ENCODE results near the gene KLF16. TPM values are rescaled to one million over a fixed set of nuclear protein-coding genes. Genes with fewer than 3 reads are reported as not detected.
A peak's percentile ranks its signal among the peaks of the same experiment; 100 is the strongest.
"Not testable (repeated sequence)": the region's sequence is repeated elsewhere in the genome, so short reads cannot be mapped to it uniquely, and the experiment has no call there.

Gene KLF16
- total RNA-seq, 1 donor from 2014 or later, result 7.6 TPM

DNA sequence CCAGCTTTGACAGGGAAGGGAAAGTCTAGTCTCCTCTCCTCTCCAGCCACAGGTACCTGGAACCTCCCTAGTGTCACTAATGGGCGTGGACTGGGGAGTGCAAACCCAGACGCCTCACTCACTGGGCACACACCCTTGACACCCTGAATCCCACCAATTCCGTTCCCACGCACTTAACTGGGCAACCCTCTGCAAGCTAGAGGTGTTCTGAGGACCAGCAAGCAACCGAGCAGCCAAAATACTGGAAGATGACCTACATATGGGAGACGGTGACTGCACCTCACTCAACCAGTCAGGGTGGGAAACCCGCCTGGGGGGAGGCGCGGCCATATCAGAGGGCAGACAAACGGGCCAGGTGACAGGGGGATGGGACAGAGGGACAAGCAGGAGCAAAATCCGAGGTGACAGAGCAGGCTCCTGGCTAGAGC is 20.9 kb upstream of the KLF16 start:
- DNase-seq (ENCODE audit: extremely low spot score in 2 of 2), result peak in 1 of 2 donors; percentile 87
- Histone ChIP-seq H3K27ac (peak overlapping the region; percentile 86), H3K9me3 (no peaks in the 10 kb centered on the region), H3K4me3 (peak overlapping the region; percentile 96 to 98), H3K36me3 (no peaks in the 10 kb centered on the region), H3K27me3 (no peaks in the 10 kb centered on the region), H3K4me1 (peaks cover 51% of the 10 kb centered on the region)
- TF ChIP-seq POLR2A (IDR thresholded peaks at IDR 0.05) (no peak), POLR2AphosphoS5 (IDR thresholded peaks at IDR 0.05; ENCODE audit: insufficient read depth in 1 of 2, low read depth in 1 of 2) (no peak)
- TF ChIP-seq, protein P1, sequence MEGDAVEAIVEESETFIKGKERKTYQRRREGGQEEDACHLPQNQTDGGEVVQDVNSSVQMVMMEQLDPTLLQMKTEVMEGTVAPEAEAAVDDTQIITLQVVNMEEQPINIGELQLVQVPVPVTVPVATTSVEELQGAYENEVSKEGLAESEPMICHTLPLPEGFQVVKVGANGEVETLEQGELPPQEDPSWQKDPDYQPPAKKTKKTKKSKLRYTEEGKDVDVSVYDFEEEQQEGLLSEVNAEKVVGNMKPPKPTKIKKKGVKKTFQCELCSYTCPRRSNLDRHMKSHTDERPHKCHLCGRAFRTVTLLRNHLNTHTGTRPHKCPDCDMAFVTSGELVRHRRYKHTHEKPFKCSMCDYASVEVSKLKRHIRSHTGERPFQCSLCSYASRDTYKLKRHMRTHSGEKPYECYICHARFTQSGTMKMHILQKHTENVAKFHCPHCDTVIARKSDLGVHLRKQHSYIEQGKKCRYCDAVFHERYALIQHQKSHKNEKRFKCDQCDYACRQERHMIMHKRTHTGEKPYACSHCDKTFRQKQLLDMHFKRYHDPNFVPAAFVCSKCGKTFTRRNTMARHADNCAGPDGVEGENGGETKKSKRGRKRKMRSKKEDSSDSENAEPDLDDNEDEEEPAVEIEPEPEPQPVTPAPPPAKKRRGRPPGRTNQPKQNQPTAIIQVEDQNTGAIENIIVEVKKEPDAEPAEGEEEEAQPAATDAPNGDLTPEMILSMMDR (IDR thresholded peaks at IDR 0.05), result no peak
- intact Hi-C loops (cut with DNase I), result no loop called here

DNA sequence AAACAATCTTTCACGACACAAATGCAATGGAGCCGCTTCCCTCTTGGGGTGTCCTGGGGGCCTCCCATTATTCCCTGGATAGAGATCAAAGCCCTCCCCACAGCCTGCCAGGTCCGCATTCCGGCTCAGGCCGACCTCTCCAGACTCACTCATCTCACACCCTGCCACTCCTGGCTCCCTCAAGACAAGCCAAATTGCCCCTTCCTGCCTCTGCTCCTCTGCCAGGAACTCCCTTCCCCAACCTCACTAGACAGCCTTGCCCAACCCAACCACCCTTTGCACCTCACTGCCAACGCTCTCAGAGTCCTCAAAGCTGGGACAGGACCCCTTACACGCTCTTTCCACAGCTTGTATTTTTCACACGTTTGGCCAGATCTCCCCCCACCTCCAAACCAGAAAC is 20.4 kb upstream of the KLF16 start:
- Histone ChIP-seq H3K9me3 (no peaks in the 10 kb centered on the region), H3K27me3 (no peaks in the 10 kb centered on the region), H3K4me3 (peak overlapping the region; percentile 96 to 98), H3K4me1 (peaks cover 51% of the 10 kb centered on the region), H3K27ac (peak overlapping the region; percentile 86), H3K36me3 (no peaks in the 10 kb centered on the region)
- no peak for TF ChIP-seq POLR2AphosphoS5 (IDR thresholded peaks at IDR 0.05; ENCODE audit: insufficient read depth in 1 of 2, low read depth in 1 of 2)
- TF ChIP-seq, protein P1 (IDR thresholded peaks at IDR 0.05), result no peak
- TF ChIP-seq POLR2A (IDR thresholded peaks at IDR 0.05), result no peak
- peak in 1 of 2 donors; percentile 81 for DNase-seq (ENCODE audit: extremely low spot score in 2 of 2)
- intact Hi-C loops (cut with DNase I), result no loop called here

DNA sequence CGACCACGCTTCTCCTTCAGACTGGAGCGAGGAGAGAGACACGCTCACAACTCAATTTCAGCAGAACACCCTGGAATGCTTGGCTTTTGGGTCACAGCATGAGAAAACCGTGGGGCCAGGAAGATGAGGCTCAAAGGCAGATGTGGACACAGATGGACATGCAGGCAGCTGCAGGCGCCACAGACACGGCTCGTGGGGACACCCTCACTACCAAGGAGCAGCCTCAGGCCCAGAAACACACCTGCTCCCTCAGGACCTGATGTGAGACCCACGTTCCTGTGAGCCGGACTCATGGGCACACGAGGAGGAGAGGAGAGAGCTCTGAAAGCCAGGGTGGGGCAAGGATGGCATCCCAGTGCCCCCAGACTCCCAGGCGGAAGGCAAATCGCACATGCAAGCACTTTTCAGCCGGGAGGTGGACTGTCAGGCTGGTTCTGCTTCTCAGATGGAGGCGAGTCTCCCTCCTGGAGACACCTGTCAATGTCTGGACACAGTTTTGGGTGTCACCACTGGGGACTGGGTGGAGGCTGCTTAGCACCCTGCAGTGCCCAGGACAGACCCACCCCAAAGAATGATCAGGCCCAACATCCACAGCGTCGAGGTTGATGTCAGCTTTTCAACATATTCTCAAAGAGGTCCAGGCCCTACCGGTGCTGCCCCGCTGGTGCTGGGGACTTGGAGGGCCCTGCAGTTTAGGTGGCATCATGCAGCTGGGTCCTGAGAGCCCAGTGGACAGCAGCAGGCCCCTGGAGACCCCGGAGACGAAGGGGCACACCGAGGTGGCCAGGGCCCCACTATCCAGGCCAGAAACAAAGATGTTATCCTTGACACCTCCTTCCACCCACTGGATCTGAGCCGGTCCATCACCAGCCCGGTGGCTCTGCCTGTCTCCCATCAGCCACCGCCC is 19.7 kb upstream of the KLF16 start:
- intact Hi-C loops (cut with DNase I), result no loop called here
- Histone ChIP-seq H3K4me1 (peaks cover 51% of the 10 kb centered on the region), H3K4me3 (peak overlapping the region; percentile 96 to 98)

DNA sequence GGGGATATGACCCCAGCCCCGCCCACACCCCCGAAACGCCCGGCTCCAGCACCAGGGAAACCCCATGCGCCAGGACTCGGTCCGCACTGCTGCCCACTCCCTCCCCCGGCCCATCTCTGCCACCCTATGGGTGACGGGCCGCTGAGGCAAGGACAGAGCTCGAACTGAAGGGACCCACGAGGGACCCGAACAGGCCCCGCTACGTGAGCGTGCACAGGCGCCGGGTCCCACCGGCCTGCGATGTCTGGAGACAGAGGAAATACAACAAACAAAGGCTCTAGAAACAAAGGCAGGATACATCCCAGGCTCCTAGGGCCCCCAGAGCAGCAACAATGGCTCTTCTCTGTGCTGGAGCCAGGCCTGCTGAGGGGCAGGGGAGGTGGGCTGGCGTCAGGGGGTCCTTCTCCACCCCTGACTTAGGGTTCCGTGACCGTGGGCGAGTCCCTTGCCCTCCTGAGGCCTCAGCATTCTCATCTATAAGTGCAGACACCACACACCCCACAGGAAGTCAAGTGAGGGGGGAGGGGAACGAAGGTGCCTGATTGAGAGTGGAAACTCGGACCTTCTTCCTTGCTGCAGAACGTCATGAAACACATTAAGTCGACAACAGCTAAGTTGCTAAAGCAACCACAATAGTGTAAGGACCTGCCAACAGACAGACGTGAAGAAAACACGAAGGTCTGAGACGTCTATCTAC is 18.9 kb upstream of the KLF16 start:
- Histone ChIP-seq H3K27ac (peak overlapping the region; percentile 86), H3K4me3 (peak overlapping the region; percentile 13 to 28)

More for the DNA sequence above, 19.7 kb upstream of the KLF16 start:
- Histone ChIP-seq H3K36me3 (no peaks in the 10 kb centered on the region), H3K9me3 (no peaks in the 10 kb centered on the region), H3K27ac (peak overlapping the region; percentile 86), H3K27me3 (no peaks in the 10 kb centered on the region)
- TF ChIP-seq, protein P1 (IDR thresholded peaks at IDR 0.05), result no peak
- TF ChIP-seq POLR2AphosphoS5 (IDR thresholded peaks at IDR 0.05; ENCODE audit: insufficient read depth in 1 of 2, low read depth in 1 of 2), result no peak
- peak in 1 of 2 donors; percentile 94 for DNase-seq (ENCODE audit: extremely low spot score in 2 of 2)

DNA sequence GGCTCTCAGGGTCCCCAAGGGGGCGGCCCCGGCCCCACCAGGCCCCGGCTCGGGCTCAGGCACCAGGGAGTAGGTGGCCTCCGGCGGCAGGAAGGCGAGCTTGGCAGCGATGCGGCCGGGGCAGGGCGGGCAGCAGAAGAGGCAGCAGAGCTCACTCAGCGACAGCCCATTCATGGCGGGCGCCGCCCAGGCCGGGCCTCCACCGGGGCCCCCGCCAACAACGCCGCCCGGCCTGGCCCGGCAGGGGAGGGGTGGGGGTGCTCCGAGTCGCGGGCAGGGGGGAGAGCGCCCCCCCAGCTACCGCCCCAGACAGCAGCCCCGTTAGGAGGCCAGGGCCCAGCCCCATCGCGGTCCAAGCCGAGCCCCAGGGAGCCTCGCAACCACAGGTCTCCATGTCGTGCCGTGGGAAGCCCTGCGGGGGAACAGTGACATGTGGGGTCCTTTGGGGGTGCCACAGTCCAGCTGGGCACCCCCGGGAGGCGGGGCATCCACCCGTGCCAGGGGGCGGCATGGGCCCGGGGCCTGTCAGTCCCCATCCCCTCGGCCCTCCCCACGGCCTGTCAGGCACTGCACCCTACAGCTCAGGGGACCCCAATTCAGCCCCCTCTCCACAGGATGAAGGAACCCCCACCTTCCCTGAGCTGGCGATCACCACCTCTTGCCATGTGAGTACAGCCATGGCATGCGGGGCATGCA is 18.2 kb upstream of the KLF16 start:
- Histone ChIP-seq H3K4me3 (peak overlapping the region; percentile 13 to 28), H3K27ac (peak overlapping the region; percentile 44), H3K4me1 (peaks cover 55% of the 10 kb centered on the region)
- DNase-seq (ENCODE audit: extremely low spot score in 2 of 2), result peak in 1 of 2 donors; percentile 87
- intact Hi-C loops (cut with DNase I); H3K36me3 ChIP-seq; H3K27me3 ChIP-seq; H3K9me3 ChIP-seq: not testable (repeated sequence)

More for the DNA sequence above, 18.9 kb upstream of the KLF16 start:
- no peaks in the 10 kb centered on the region for H3K27me3 ChIP-seq
- no peaks in the 10 kb centered on the region for H3K9me3 ChIP-seq
- H3K36me3 ChIP-seq, result no peaks in the 10 kb centered on the region
- peaks cover 51% of the 10 kb centered on the region for H3K4me1 ChIP-seq
- intact Hi-C loops (cut with DNase I), result no loop called here
- DNase-seq (ENCODE audit: extremely low spot score in 2 of 2), result peak in 1 of 2 donors; percentile 94
- TF ChIP-seq POLR2A (IDR thresholded peaks at IDR 0.05), result no peak
- TF ChIP-seq, protein P1 (IDR thresholded peaks at IDR 0.05), result no peak
